SW480 (cell line): ENCODE measurements around the gene SLC66A1.

Experiments
- DNase-seq: peaks from one replicate; pipeline ENCODE4 v3.0.0-alpha.2; 2016; ENCODE audit warnings: low spot score

SLC66A1 gene

GRCh38 chr1:19377812-19378718, 65.9 kb downstream of the SLC66A1 start:
- DNase-seq: no peak
